HL-60 (cell line): ENCODE measurements around the gene DLX2.

Experiments used
- DNase-seq, 2 experiments: peaks; one replicate each; pipeline ENCODE4 v3.0.0-alpha.2; 2010 to 2020; ENCODE audit warnings: low read depth in 1 of 2, low spot score in 1 of 2
- H3K27ac ChIP-seq: fragments of 250-450 bp; sonication (Bioruptor Pico); replicated peaks from 2 replicates; pipeline ENCODE4 v1.5.1; 2020; ENCODE audit warnings: mild to moderate bottlenecking, moderate library complexity
- H3K27me3 ChIP-seq: fragments of 250-450 bp; sonication (Bioruptor Pico); 2 replicates; pipeline ENCODE4 v1.5.1; 2021; ENCODE audit warnings: mild to moderate bottlenecking, moderate library complexity; ENCODE audit not compliant: insufficient read depth, poor library complexity, severe bottlenecking
- H3K4me3 ChIP-seq: replicated peaks from 2 replicates; pipeline ENCODE4 v1.5.1; 2011; ENCODE audit warnings: mild to moderate bottlenecking, control low read depth, low read length; ENCODE audit not compliant: insufficient read depth
- GABPA ChIP-seq: IDR thresholded peaks from 2 replicates; pipeline ENCODE4 v1.6.1; 2012; ENCODE audit warnings: low read depth
- POLR2AphosphoS5 ChIP-seq: IDR thresholded peaks from 2 replicates; pipeline ENCODE4 v1.6.1; 2012; ENCODE audit warnings: low read depth
- SPI1 ChIP-seq: IDR thresholded peaks from 2 replicates; pipeline ENCODE4 v1.6.1; 2012; ENCODE audit warnings: low read depth, mild to moderate bottlenecking, borderline replicate concordance
- TF ChIP-seq, protein P1 (sequence below): IDR thresholded peaks from one replicate; pipeline ENCODE4 v1.5.1; 2011; ENCODE audit warnings: low read length, control low read depth, inconsistent platforms; ENCODE audit not compliant: insufficient read depth
- TF ChIP-seq, protein P2 (sequence below): IDR thresholded peaks from 2 replicates; pipeline ENCODE4 v1.6.1; 2012; ENCODE audit warnings: low read depth; ENCODE audit not compliant: insufficient replicate concordance

Gene DLX2

DNA sequence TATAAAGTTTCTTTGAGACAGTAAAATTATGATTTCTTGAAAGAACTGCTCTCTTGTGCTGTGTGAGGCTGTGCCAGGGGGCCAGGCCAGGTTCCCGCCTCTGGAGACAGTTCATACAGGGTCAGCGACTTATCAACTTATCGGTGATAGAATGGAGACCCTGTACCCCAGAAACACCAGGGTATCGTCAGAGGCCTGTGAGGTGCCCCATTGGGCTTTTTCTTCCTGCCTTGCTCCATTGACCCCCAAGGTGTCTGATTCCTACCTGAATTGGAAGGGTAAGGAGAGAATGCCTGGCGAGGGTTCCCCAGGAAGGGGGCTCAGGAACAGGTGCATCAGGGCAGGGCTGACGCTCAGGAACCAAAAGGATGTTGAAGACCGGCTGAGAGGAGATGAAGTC is 13.1 kb downstream of the DLX2 start:
- TF ChIP-seq, protein P1, sequence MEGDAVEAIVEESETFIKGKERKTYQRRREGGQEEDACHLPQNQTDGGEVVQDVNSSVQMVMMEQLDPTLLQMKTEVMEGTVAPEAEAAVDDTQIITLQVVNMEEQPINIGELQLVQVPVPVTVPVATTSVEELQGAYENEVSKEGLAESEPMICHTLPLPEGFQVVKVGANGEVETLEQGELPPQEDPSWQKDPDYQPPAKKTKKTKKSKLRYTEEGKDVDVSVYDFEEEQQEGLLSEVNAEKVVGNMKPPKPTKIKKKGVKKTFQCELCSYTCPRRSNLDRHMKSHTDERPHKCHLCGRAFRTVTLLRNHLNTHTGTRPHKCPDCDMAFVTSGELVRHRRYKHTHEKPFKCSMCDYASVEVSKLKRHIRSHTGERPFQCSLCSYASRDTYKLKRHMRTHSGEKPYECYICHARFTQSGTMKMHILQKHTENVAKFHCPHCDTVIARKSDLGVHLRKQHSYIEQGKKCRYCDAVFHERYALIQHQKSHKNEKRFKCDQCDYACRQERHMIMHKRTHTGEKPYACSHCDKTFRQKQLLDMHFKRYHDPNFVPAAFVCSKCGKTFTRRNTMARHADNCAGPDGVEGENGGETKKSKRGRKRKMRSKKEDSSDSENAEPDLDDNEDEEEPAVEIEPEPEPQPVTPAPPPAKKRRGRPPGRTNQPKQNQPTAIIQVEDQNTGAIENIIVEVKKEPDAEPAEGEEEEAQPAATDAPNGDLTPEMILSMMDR = no peak
- no peak for TF ChIP-seq GABPA
- TF ChIP-seq SPI1 = no peak
- no peak for TF ChIP-seq POLR2AphosphoS5
- TF ChIP-seq, protein P2, sequence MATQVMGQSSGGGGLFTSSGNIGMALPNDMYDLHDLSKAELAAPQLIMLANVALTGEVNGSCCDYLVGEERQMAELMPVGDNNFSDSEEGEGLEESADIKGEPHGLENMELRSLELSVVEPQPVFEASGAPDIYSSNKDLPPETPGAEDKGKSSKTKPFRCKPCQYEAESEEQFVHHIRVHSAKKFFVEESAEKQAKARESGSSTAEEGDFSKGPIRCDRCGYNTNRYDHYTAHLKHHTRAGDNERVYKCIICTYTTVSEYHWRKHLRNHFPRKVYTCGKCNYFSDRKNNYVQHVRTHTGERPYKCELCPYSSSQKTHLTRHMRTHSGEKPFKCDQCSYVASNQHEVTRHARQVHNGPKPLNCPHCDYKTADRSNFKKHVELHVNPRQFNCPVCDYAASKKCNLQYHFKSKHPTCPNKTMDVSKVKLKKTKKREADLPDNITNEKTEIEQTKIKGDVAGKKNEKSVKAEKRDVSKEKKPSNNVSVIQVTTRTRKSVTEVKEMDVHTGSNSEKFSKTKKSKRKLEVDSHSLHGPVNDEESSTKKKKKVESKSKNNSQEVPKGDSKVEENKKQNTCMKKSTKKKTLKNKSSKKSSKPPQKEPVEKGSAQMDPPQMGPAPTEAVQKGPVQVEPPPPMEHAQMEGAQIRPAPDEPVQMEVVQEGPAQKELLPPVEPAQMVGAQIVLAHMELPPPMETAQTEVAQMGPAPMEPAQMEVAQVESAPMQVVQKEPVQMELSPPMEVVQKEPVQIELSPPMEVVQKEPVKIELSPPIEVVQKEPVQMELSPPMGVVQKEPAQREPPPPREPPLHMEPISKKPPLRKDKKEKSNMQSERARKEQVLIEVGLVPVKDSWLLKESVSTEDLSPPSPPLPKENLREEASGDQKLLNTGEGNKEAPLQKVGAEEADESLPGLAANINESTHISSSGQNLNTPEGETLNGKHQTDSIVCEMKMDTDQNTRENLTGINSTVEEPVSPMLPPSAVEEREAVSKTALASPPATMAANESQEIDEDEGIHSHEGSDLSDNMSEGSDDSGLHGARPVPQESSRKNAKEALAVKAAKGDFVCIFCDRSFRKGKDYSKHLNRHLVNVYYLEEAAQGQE = no peak
- Histone ChIP-seq H3K4me3 (no peak overlapping the region), H3K27me3 (peaks cover 78% of the 10 kb centered on the region), H3K27ac (no peak overlapping the region)
- no peak for DNase-seq

DNA sequence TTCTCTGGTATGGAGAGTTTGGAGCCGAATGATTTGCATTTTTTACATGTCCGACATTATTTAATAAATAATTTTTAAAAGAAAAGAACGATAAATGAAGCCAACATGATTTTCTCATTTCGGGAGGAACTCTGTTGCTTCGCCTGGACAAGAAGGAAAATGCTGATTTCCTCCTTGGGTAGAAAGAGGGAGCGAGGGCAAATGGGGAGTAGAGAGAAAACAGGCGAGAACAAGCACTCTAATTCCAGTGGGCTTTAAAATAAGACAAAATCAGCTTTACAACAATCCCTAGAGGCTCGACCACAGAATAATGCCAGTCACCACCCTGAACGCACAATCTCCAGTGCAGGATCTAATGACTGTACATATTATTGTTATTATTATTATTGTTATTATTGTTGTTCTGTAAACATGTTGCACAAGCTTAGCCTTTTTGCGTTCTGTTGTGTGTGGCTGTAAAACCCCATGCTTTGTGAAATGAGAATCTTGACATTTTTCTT is 13.6 kb downstream of the DLX2 start:
- no peak for DNase-seq
- Histone ChIP-seq H3K27ac (no peak overlapping the region), H3K4me3 (no peak overlapping the region), H3K27me3 (peaks cover 77% of the 10 kb centered on the region)
- TF ChIP-seq, protein P1 = no peak

DNA sequence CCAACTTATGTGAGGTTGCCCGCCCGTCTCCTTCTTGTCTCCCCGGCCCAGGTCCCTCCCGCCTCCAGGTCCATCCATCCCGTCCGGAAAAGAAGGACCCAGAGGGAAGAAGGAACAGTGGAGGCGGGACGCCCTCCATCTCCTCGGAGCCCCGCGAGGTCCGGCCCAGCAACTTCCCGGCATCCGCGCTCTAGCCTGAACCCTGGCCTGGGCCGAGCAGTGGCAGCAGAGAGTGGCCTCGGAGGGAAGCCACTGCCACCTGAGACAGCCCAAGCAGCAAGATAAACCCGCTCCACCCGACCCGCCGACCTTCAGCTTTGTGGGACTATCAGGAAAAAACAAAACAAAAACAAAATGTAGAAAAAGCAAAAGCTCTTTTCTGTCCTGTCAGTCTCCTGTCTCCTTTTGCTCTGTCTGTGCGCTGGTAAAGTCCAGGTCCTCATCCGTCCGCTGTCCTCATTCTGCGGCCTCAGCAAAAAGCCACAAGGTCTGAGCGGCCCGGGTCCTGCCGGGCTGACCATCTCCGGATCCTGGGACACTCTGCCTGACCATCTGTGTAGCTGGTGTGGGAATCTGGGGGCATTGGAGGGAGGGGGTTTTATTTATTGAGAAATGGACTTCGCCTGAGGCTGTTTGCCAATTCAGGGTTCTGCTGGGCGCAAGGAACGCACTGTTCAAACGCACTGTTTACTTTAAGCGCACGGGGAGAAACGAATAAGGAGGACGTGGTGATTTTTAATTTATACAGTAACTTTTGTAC is 14.3 kb downstream of the DLX2 start:
- TF ChIP-seq, protein P2 = no peak
- TF ChIP-seq SPI1 (no peak), GABPA (no peak), POLR2AphosphoS5 (no peak)
- TF ChIP-seq, protein P1 = no peak
- no peak overlapping the region for H3K27ac ChIP-seq
- no peak overlapping the region for H3K4me3 ChIP-seq
- DNase-seq = no peak
- peaks cover 77% of the 10 kb centered on the region for H3K27me3 ChIP-seq

DNA sequence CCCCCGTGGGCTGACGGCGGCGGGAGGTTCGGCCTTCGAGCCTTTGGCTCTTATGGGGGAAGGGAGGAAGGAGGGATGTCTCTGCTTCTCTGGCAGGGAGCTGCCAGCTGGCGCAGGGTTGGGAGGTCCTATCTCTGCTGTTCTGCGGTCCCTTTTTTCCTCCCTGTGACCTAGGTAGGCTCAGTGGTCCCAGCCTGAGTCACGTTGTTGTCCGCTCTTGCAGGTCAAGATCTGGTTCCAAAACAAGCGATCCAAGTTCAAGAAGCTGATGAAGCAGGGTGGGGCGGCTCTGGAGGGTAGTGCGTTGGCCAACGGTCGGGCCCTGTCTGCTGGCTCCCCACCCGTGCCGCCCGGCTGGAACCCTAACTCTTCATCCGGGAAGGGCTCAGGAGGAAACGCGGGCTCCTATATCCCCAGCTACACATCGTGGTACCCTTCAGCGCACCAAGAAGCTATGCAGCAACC is 14.9 kb downstream of the DLX2 start:
- Histone ChIP-seq H3K27ac (no peak overlapping the region), H3K4me3 (no peak overlapping the region), H3K27me3 (peaks cover 77% of the 10 kb centered on the region)
- no peak for DNase-seq
- no peak for TF ChIP-seq SPI1
- TF ChIP-seq POLR2AphosphoS5 = no peak
- TF ChIP-seq, protein P1 = no peak
- TF ChIP-seq, protein P2 = no peak
- no peak for TF ChIP-seq GABPA
